ENCODE measurements around the gene LINS1. TPM values are rescaled to one million over a fixed set of nuclear protein-coding genes. Genes with fewer than 3 reads are reported as not detected.

Gene LINS1
- total RNA-seq, 1 donor from 2014 or later: 15.1 TPM

DNA sequence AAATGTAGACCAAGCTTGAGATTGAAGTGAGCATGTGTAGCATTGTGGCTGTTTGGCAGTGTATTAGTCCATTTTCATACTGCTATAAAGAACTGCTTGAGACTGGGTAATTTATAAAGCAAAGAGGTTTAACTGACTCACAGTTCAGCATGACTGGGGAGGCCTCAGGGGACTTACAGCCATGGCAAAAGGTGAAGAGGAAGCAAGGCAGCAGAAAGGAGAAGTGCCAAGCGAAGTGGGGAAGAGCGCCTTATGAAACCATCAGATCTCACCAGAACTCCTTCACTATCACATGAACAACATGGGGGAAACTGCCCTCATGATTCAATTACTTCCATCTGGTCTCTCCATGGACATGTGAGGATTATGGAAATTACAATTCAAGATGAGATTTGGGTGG lies 64.7 kb downstream of the LINS1 start:
- Histone ChIP-seq H3K27ac (ENCODE audit: low read depth, low read length) (no peak overlapping the region), H3K9ac (ENCODE audit: low read depth in 1 of 3, low read length in 3 of 3) (no peak overlapping the region), H3K27me3 (ENCODE audit: control insufficient read depth in 3 of 3, insufficient read depth in 3 of 3, low read length in 3 of 3) (no peaks in the 10 kb centered on the region), H3K9me3 (ENCODE audit: control insufficient read depth in 3 of 3, low read length in 3 of 3) (no peaks in the 10 kb centered on the region), H3K4me1 (ENCODE audit: control insufficient read depth in 3 of 3, insufficient read depth in 3 of 3, low read length in 3 of 3) (no peaks in the 10 kb centered on the region), H3K4me3 (ENCODE audit: low read length in 3 of 3) (no peak overlapping the region), H3K36me3 (ENCODE audit: control insufficient read depth in 3 of 3, insufficient read depth in 3 of 3, low read length in 3 of 3) (no peaks in the 10 kb centered on the region)

DNA sequence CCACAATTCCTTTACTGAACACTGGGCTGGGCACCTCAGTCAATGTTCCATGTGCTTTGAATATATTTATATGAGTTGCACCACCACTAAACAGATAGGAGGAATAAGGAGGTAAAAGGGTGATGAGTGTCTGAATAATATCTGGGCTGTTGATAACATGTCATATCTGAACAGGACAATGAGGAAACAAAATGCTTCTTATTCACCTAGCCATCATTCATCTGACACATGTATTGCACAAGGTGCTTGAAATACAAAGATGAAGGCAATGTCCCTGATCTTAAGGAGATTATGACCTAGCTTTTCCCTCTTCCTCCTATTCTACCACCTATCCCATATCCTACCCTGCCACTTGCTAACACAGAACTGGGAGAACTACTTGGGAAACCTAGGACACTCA lies 65.3 kb downstream of the LINS1 start:
- Histone ChIP-seq H3K4me3 (ENCODE audit: low read length in 3 of 3) (no peak overlapping the region), H3K4me1 (ENCODE audit: control insufficient read depth in 3 of 3, insufficient read depth in 3 of 3, low read length in 3 of 3) (no peaks in the 10 kb centered on the region), H3K27me3 (ENCODE audit: control insufficient read depth in 3 of 3, insufficient read depth in 3 of 3, low read length in 3 of 3) (no peaks in the 10 kb centered on the region), H3K9me3 (ENCODE audit: control insufficient read depth in 3 of 3, low read length in 3 of 3) (no peaks in the 10 kb centered on the region), H3K9ac (ENCODE audit: low read depth in 1 of 3, low read length in 3 of 3) (no peak overlapping the region), H3K27ac (ENCODE audit: low read depth, low read length) (no peak overlapping the region), H3K36me3 (ENCODE audit: control insufficient read depth in 3 of 3, insufficient read depth in 3 of 3, low read length in 3 of 3) (no peaks in the 10 kb centered on the region)

DNA sequence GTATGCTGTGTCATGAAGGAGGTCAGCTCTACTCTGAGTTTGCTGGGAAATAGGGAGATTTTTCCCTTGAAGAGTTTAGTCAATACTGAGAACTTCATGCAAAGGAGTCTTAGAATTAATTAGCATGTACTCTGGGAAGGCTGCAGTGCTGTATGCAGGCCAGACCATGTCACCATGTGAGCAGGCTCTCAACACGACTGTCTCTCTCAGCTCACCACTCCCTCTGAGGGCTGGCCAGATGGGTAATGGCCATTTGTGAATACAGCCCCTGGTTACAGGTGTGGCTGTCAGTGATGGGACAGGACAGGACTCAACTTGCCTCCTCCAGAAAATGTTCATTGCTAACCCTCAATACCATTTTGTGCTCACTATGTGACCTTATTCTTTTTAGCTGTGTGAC lies 68.1 kb downstream of the LINS1 start:
- Histone ChIP-seq H3K4me3 (ENCODE audit: low read length in 3 of 3) (no peak overlapping the region), H3K36me3 (ENCODE audit: control insufficient read depth in 3 of 3, insufficient read depth in 3 of 3, low read length in 3 of 3) (no peaks in the 10 kb centered on the region), H3K4me1 (ENCODE audit: control insufficient read depth in 3 of 3, insufficient read depth in 3 of 3, low read length in 3 of 3) (no peaks in the 10 kb centered on the region), H3K9me3 (ENCODE audit: control insufficient read depth in 3 of 3, low read length in 3 of 3) (no peaks in the 10 kb centered on the region), H3K27ac (ENCODE audit: low read depth, low read length) (no peak overlapping the region), H3K27me3 (ENCODE audit: control insufficient read depth in 3 of 3, insufficient read depth in 3 of 3, low read length in 3 of 3) (no peaks in the 10 kb centered on the region), H3K9ac (ENCODE audit: low read depth in 1 of 3, low read length in 3 of 3) (no peak overlapping the region)

DNA sequence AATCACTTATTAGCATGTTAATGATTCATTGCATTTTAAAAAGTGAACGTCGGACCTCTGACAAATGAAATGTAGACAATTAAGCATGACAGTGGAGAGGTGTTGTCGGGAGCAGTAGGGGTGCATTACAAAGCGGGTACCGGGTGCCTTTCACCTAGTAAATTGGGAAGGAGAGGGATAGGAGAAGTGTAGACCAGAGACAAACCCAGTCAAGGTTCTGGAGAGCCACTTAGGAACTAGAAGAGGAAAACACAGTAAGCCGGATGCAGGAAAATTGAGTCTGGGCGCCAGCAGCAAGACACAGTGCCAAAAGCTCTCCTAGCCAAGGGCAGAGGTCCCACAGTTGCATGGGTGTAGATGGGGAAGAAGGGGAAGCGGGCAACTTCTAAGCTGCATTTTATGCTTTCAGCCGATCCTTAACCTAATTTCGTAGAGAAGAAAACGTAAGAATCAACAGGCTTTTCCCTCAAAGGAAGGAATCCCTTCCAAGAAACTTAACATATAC lies 70.1 kb downstream of the LINS1 start:
- Histone ChIP-seq H3K36me3 (ENCODE audit: control insufficient read depth in 3 of 3, insufficient read depth in 3 of 3, low read length in 3 of 3) (no peaks in the 10 kb centered on the region), H3K4me3 (ENCODE audit: low read length in 3 of 3) (no peak overlapping the region), H3K27ac (ENCODE audit: low read depth, low read length) (no peak overlapping the region), H3K4me1 (ENCODE audit: control insufficient read depth in 3 of 3, insufficient read depth in 3 of 3, low read length in 3 of 3) (no peaks in the 10 kb centered on the region), H3K27me3 (ENCODE audit: control insufficient read depth in 3 of 3, insufficient read depth in 3 of 3, low read length in 3 of 3) (no peaks in the 10 kb centered on the region), H3K9ac (ENCODE audit: low read depth in 1 of 3, low read length in 3 of 3) (no peak overlapping the region), H3K9me3 (ENCODE audit: control insufficient read depth in 3 of 3, low read length in 3 of 3) (no peaks in the 10 kb centered on the region)

DNA sequence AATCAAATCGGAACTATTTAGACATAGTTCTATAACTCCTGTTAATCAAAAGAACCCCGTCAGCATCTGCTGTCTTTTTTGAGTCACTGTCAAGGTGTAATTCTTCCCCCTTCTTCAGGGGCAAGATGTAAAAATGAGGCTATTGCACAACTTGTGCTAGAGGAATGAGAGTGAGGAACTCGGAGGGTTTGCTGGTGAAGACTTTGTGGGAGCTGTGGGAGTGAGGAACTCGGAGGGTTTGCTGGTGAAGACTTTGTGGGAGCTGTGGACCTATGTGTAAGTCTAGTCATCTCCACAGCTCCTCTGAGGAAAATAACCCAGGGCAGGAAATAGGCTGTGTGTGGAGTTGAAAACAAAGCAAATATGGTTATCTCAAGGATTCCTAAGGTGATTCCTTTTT lies 70.8 kb downstream of the LINS1 start:
- H3K36me3 ChIP-seq (ENCODE audit: control insufficient read depth in 3 of 3, insufficient read depth in 3 of 3, low read length in 3 of 3): no peaks in the 10 kb centered on the region
- H3K4me1 ChIP-seq (ENCODE audit: control insufficient read depth in 3 of 3, insufficient read depth in 3 of 3, low read length in 3 of 3): peaks cover 0 to 5% (median 5%) of the 10 kb centered on the region in 3 donors
- no peak overlapping the region for H3K4me3 ChIP-seq (ENCODE audit: low read length in 3 of 3)
- H3K9me3 ChIP-seq (ENCODE audit: control insufficient read depth in 3 of 3, low read length in 3 of 3): no peaks in the 10 kb centered on the region
- H3K9ac ChIP-seq (ENCODE audit: low read depth in 1 of 3, low read length in 3 of 3): no peak overlapping the region
- H3K27ac ChIP-seq (ENCODE audit: low read depth, low read length): no peak overlapping the region
- no peaks in the 10 kb centered on the region for H3K27me3 ChIP-seq (ENCODE audit: control insufficient read depth in 3 of 3, insufficient read depth in 3 of 3, low read length in 3 of 3)

DNA sequence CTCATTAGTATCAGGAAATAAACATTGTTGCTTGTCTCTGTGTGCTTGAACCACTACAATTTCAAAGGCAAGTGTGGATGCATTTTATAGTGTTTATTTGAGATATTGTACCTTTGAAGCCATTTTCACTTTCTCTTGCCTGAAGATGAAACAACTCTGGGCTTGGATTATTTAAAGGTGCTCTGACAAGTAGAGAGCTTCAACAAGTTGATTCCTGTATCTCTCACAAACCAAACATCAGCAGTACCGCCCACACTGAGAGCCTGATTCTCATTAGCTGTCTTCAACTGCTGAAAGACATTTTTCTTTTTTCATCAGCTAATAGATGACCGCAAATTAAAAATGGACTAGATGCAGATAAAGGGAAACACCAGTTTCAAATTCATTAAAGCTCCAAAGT lies 72.4 kb downstream of the LINS1 start:
- Histone ChIP-seq H3K4me3 (ENCODE audit: low read length in 3 of 3) (no peak overlapping the region), H3K9ac (ENCODE audit: low read depth in 1 of 3, low read length in 3 of 3) (no peak overlapping the region), H3K36me3 (ENCODE audit: control insufficient read depth in 3 of 3, insufficient read depth in 3 of 3, low read length in 3 of 3) (no peaks in the 10 kb centered on the region), H3K27me3 (ENCODE audit: control insufficient read depth in 3 of 3, insufficient read depth in 3 of 3, low read length in 3 of 3) (no peaks in the 10 kb centered on the region), H3K27ac (ENCODE audit: low read depth, low read length) (no peak overlapping the region), H3K4me1 (ENCODE audit: control insufficient read depth in 3 of 3, insufficient read depth in 3 of 3, low read length in 3 of 3) (peaks cover 7 to 15% (median 14%) of the 10 kb centered on the region in 3 donors), H3K9me3 (ENCODE audit: control insufficient read depth in 3 of 3, low read length in 3 of 3) (no peaks in the 10 kb centered on the region)

DNA sequence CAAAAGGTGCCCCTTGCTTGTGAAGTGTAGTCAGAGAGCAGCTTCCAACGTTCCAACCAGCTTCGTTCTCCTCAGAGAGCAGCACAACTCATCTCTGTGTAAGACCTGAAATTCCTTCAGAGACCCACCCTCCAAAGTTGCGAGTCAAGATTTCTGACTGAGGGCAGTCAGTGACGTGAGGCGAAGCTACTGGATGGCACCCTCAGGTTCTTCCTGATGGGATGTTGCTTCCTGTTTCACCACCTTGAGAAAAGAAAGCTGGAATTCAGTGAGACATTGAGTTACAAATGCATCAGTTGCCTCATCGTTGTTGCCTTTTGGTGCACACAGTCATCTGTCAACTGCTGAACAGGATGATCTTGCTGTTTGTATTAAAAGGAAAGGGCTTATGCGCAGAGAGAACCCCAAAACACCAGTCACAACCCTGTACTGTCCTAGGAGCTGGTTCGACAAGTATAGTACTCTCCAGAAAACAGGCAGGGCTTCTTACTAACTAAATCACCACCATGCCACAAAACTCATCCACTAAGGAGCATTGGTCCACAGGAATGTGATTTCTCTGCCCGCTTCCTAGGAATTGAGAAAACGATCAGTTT lies 73.1 kb downstream of the LINS1 start, which contains the start of gene CERS3:
TSS of gene CERS3 (minus strand) at position 118 of the 596 bp plus-strand sequence. CDS start 27,101 bp downstream, outside the sequence.
- Histone ChIP-seq H3K27me3 (ENCODE audit: control insufficient read depth in 3 of 3, insufficient read depth in 3 of 3, low read length in 3 of 3) (no peaks in the 10 kb centered on the region), H3K4me3 (ENCODE audit: low read length in 3 of 3) (no peak within 1 kb of the TSS), H3K27ac (ENCODE audit: low read depth, low read length) (no peak within 1 kb of the TSS), H3K4me1 (ENCODE audit: control insufficient read depth in 3 of 3, insufficient read depth in 3 of 3, low read length in 3 of 3) (peaks cover 7 to 15% (median 14%) of the 10 kb centered on the region in 3 donors), H3K36me3 (ENCODE audit: control insufficient read depth in 3 of 3, insufficient read depth in 3 of 3, low read length in 3 of 3) (no peaks in the 10 kb centered on the region), H3K9me3 (ENCODE audit: control insufficient read depth in 3 of 3, low read length in 3 of 3) (no peaks in the 10 kb centered on the region), H3K9ac (ENCODE audit: low read depth in 1 of 3, low read length in 3 of 3) (no peak within 1 kb of the TSS)

DNA sequence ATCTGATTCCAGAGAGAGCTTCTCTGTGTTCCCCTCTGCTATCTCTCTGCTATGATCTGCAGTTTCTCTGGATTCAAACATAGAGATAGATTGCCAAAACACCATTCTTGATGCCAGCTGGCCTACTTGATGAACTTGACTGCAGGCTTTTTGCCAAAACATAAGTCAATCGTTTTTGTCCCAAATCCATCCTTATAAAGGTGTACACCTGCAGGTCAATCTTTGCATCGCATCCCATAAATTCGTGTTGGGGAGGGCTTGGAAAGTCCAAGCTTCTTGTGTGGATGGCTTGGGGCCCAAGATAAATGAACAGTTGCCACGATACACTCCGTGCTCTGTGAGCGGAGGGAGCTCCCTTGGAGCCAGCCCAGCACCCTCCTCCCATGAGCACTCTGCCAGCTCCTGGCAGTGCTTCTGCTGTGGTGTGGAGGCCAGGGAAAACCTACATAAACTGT lies 75.9 kb downstream of the LINS1 start:
- H3K4me3 ChIP-seq (ENCODE audit: low read length in 3 of 3): peak overlapping the region in 1 of 3 donors; percentile 19
- H3K27me3 ChIP-seq (ENCODE audit: control insufficient read depth in 3 of 3, insufficient read depth in 3 of 3, low read length in 3 of 3): no peaks in the 10 kb centered on the region
- H3K27ac ChIP-seq (ENCODE audit: low read depth, low read length): peak overlapping the region; percentile 32
- no peaks in the 10 kb centered on the region for H3K9me3 ChIP-seq (ENCODE audit: control insufficient read depth in 3 of 3, low read length in 3 of 3)
- peaks cover 7 to 18% (median 17%) of the 10 kb centered on the region in 3 donors for H3K4me1 ChIP-seq (ENCODE audit: control insufficient read depth in 3 of 3, insufficient read depth in 3 of 3, low read length in 3 of 3)
- no peak overlapping the region for H3K9ac ChIP-seq (ENCODE audit: low read depth in 1 of 3, low read length in 3 of 3)
- no peaks in the 10 kb centered on the region for H3K36me3 ChIP-seq (ENCODE audit: control insufficient read depth in 3 of 3, insufficient read depth in 3 of 3, low read length in 3 of 3)

DNA sequence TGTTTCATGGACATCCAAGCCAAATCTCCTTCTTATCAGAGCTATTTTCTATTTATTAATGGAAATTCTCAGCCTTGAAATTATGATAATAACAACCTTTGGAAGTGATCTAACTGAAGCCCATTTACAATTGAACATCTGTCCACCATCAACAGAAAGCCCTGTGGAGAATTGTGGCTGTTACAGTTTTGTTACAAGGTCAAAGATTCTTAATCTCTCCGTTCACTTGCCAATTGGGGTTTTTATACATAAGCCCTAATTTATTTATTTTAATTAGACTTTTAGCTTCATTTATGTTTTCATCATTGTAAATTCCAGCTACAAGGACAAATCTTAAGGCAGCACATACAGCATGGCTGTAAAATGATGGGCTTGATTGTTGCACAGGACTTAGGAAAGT lies 76.5 kb downstream of the LINS1 start:
- Histone ChIP-seq H3K4me1 (ENCODE audit: control insufficient read depth in 3 of 3, insufficient read depth in 3 of 3, low read length in 3 of 3) (peaks cover 7 to 18% (median 17%) of the 10 kb centered on the region in 3 donors), H3K27me3 (ENCODE audit: control insufficient read depth in 3 of 3, insufficient read depth in 3 of 3, low read length in 3 of 3) (no peaks in the 10 kb centered on the region), H3K9me3 (ENCODE audit: control insufficient read depth in 3 of 3, low read length in 3 of 3) (no peaks in the 10 kb centered on the region), H3K9ac (ENCODE audit: low read depth in 1 of 3, low read length in 3 of 3) (no peak overlapping the region), H3K4me3 (ENCODE audit: low read length in 3 of 3) (no peak overlapping the region), H3K36me3 (ENCODE audit: control insufficient read depth in 3 of 3, insufficient read depth in 3 of 3, low read length in 3 of 3) (no peaks in the 10 kb centered on the region), H3K27ac (ENCODE audit: low read depth, low read length) (no peak overlapping the region)

DNA sequence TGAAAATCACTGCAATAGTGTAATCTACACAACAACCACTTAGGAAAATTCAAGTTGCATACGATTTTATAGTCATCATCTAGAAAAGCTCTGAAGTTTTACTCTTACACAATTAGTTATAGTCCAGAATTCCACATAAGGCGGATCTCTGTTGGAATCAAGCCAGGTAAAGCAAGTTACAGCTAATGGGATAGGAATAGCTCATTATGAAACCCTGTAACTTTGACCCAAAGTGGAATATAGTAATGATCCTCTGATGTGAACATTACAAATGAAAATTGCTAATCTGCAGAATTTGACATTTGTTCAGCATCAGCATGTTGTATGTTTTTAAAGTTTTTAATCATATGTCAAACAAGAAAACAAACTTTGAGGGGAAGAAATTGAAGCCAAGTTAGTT lies 77.7 kb downstream of the LINS1 start:
- Histone ChIP-seq H3K27ac (ENCODE audit: low read depth, low read length) (no peak overlapping the region), H3K36me3 (ENCODE audit: control insufficient read depth in 3 of 3, insufficient read depth in 3 of 3, low read length in 3 of 3) (no peaks in the 10 kb centered on the region), H3K27me3 (ENCODE audit: control insufficient read depth in 3 of 3, insufficient read depth in 3 of 3, low read length in 3 of 3) (no peaks in the 10 kb centered on the region), H3K4me1 (ENCODE audit: control insufficient read depth in 3 of 3, insufficient read depth in 3 of 3, low read length in 3 of 3) (peaks cover 7 to 25% (median 17%) of the 10 kb centered on the region in 3 donors), H3K9ac (ENCODE audit: low read depth in 1 of 3, low read length in 3 of 3) (no peak overlapping the region), H3K4me3 (ENCODE audit: low read length in 3 of 3) (no peak overlapping the region), H3K9me3 (ENCODE audit: control insufficient read depth in 3 of 3, low read length in 3 of 3) (no peaks in the 10 kb centered on the region)

Measured in skeletal muscle tissue (tissue), 4 donors.